ENCODE results near the gene TSPAN3. TPM values are rescaled to one million over a fixed set of nuclear protein-coding genes. Genes with fewer than 3 reads are reported as not detected.

The TSPAN3 gene
- total RNA-seq, 4 donors from 2014 or later: 82.7 to 92.6 (median 88.2) TPM

- intact Hi-C loops (cut with DNase I; ENCODE audit: low total_unique reads): no loop called here
- no peak overlapping the region for H3K4me3 ChIP-seq (ENCODE audit: low read depth, poor library complexity, severe bottlenecking)
- TF ChIP-seq POLR2A (IDR thresholded peaks at IDR 0.05) (no peak), CTCF (IDR thresholded peaks at IDR 0.05) (no peak)
- no peak for DNase-seq (ENCODE audit: low spot score in 2 of 2)
These were observed 10.4 kb downstream of the TSPAN3 start for GRCh38 chr15:77060546-77060945.

GRCh38 chr15:77059786-77060361, 11.0 kb downstream of the TSPAN3 start:
- no peak for DNase-seq (ENCODE audit: low spot score in 2 of 2)
- TF ChIP-seq POLR2A (IDR thresholded peaks at IDR 0.05) (no peak), CTCF (IDR thresholded peaks at IDR 0.05) (no peak)
- WGBS, 2 donors: 25 to 30% methylated on average over 2 of the region's 2 CpGs
- intact Hi-C loops (cut with DNase I; ENCODE audit: low total_unique reads): no loop called here
- no peak overlapping the region for H3K4me3 ChIP-seq (ENCODE audit: low read depth, poor library complexity, severe bottlenecking)

- H3K4me3 ChIP-seq (ENCODE audit: low read depth, poor library complexity, severe bottlenecking): no peak overlapping the region
- DNase-seq (ENCODE audit: low spot score in 2 of 2): no peak
- TF ChIP-seq POLR2A (IDR thresholded peaks at IDR 0.05): no peak
- TF ChIP-seq CTCF (IDR thresholded peaks at IDR 0.05): no peak
- intact Hi-C loops (cut with DNase I; ENCODE audit: low total_unique reads): no loop called here
- WGBS, 2 donors: 89 to 93% methylated on average over 4 of the region's 4 CpGs
These were observed 12.4 kb downstream of the TSPAN3 start for GRCh38 chr15:77058468-77058867.

- no peak overlapping the region for H3K4me3 ChIP-seq (ENCODE audit: low read depth, poor library complexity, severe bottlenecking)
- DNase-seq (ENCODE audit: low spot score in 2 of 2): no peak
- intact Hi-C loops (cut with DNase I; ENCODE audit: low total_unique reads): no loop called here
- TF ChIP-seq CTCF (IDR thresholded peaks at IDR 0.05): no peak
- TF ChIP-seq POLR2A (IDR thresholded peaks at IDR 0.05): no peak
- 82 to 91% methylated on average over 4 of the region's 4 CpGs for WGBS, 2 donors
These were observed 13.2 kb downstream of the TSPAN3 start for GRCh38 chr15:77057685-77058084.

GRCh38 chr15:77057072-77057471, 13.8 kb downstream of the TSPAN3 start:
- intact Hi-C loops (cut with DNase I; ENCODE audit: low total_unique reads): no loop called here
- TF ChIP-seq CTCF (IDR thresholded peaks at IDR 0.05): no peak
- TF ChIP-seq POLR2A (IDR thresholded peaks at IDR 0.05): no peak
- WGBS, 2 donors: 91 to 97% methylated on average over 1 of the region's 1 CpG
- no peak overlapping the region for H3K4me3 ChIP-seq (ENCODE audit: low read depth, poor library complexity, severe bottlenecking)
- DNase-seq (ENCODE audit: low spot score in 2 of 2): no peak

GRCh38 chr15:77053709-77054108, 17.2 kb downstream of the TSPAN3 start:
- WGBS, 2 donors: 94 to 97% methylated on average over 2 of the region's 2 CpGs
- intact Hi-C loops (cut with DNase I; ENCODE audit: low total_unique reads): no loop called here
- no peak for DNase-seq (ENCODE audit: low spot score in 2 of 2)
- TF ChIP-seq POLR2A (IDR thresholded peaks at IDR 0.05): no peak
- TF ChIP-seq CTCF (IDR thresholded peaks at IDR 0.05): no peak
- H3K4me3 ChIP-seq (ENCODE audit: low read depth, poor library complexity, severe bottlenecking): no peak overlapping the region
